GM12878 (cell line): ENCODE results near the gene CAT. TPM values are rescaled to one million over a fixed set of nuclear protein-coding genes. Genes with fewer than 3 reads are reported as not detected.

Experiments
- ATAC-seq: fragments of 200-7000 bp; cut with Tn5 transposase; 3 replicates; pipeline ENCODE4 v1.9.1; 2020; ENCODE audit warnings: mild to moderate bottlenecking, moderate library complexity
- BruUV-seq: library from RNA; stranded (reverse); fragments of 400-500 nt; replicated peaks from 2 replicates; lab custom pipeline; 2021; lab: Mats Ljungman, UMichigan
- CTCF ChIA-PET: fragments of 300-600 bp; sonication (Branson Sonifier 250); formaldehyde crosslinking; extraction: SDS; loops from one replicate; lab custom pipeline; 2021; ENCODE audit warnings: inconsistent platforms; lab: Yijun Ruan, JAX
- POLR2A ChIA-PET: fragments of 350-600 bp; formaldehyde crosslinking; extraction: SDS; loops from one replicate; lab custom pipeline; 2021; ENCODE audit warnings: inconsistent platforms; lab: Charles Lee
- RAD21 ChIA-PET: fragments of 300-600 bp; sonication (Branson Sonifier 250); formaldehyde crosslinking; loops from one replicate; lab custom pipeline; 2023; ENCODE audit warnings: antibody characterized with exemption; ENCODE audit not compliant: unreplicated experiment; lab: Charles Lee
- SMC1A ChIA-PET: fragments of 300-600 bp; sonication (Branson Sonifier 250); formaldehyde crosslinking; loops from one replicate; lab custom pipeline; 2023; ENCODE audit not compliant: unreplicated experiment, uncharacterized antibody; lab: Charles Lee
- DNase-seq: peaks from one replicate; pipeline ENCODE4 v3.0.0-alpha.2; 2011; ENCODE audit warnings: low read depth, low spot score
- FAIRE-seq: peaks from 3 replicates; lab custom pipeline; 2011; peaks lifted over from hg19 to GRCh38; lab: Jason Lieb, UNC
- H2AFZ ChIP-seq: 2 replicates; pipeline ENCODE4 v1.6.0; 2011; ENCODE audit warnings: low read depth, low read length, control low read depth; ENCODE audit not compliant: control insufficient read depth
- H3K27ac ChIP-seq: 2 replicates; pipeline ENCODE4 v1.5.1; 2011; ENCODE audit warnings: control low read depth; ENCODE audit not compliant: control insufficient read depth, insufficient read depth
- H3K27me3 ChIP-seq, 2 experiments: replicated peaks in 1 of 2; 2 replicates each; pipeline versions ENCODE4 v1.6.0 to v1.6.1; 2011; ENCODE audit warnings: low read length in 1 of 2; ENCODE audit not compliant: control insufficient read depth in 2 of 2, insufficient read depth in 2 of 2
- H3K36me3 ChIP-seq, 2 experiments: 2 replicates each; pipeline ENCODE4 v1.5.1; 2011; ENCODE audit warnings: low read length in 1 of 2; ENCODE audit not compliant: control insufficient read depth in 2 of 2, insufficient read depth in 2 of 2
- H3K4me1 ChIP-seq: 2 replicates; pipeline ENCODE4 v1.6.1; 2011; ENCODE audit warnings: mild to moderate bottlenecking, low read length, moderate library complexity, mixed read lengths; ENCODE audit not compliant: control insufficient read depth, insufficient read depth
- H3K4me2 ChIP-seq: 2 replicates; pipeline ENCODE4 v1.6.0; 2011; ENCODE audit warnings: control low read depth; ENCODE audit not compliant: control insufficient read depth, insufficient read depth
- H3K4me3 ChIP-seq: fragments of 200-600 bp; sonication (generic); 2 replicates; pipeline ENCODE4 v1.5.1; 2016
- H3K79me2 ChIP-seq: 2 replicates; pipeline ENCODE4 v1.6.0; 2011; ENCODE audit warnings: low read length; ENCODE audit not compliant: control insufficient read depth, insufficient read depth
- H3K9ac ChIP-seq: 2 replicates; pipeline ENCODE4 v1.8.0; 2011; ENCODE audit warnings: low read length, control low read depth, mixed read lengths; ENCODE audit not compliant: control insufficient read depth, insufficient read depth
- H3K9me3 ChIP-seq: replicated peaks from 3 replicates; pipeline ENCODE4 v1.5.1; 2011; ENCODE audit warnings: mild to moderate bottlenecking, low read length; ENCODE audit not compliant: control insufficient read depth, insufficient read depth
- H4K20me1 ChIP-seq: 2 replicates; pipeline ENCODE4 v1.6.0; 2011; ENCODE audit not compliant: control insufficient read depth, insufficient read depth
- MEF2B ChIP-seq: fragments of 450-650 bp; IDR thresholded peaks from 2 replicates; pipeline ENCODE4 v1.6.1; 2018; ENCODE audit warnings: mild to moderate bottlenecking, moderate library complexity; ENCODE audit not compliant: partially characterized antibody, poor library complexity, severe bottlenecking
- MTA3 ChIP-seq: IDR thresholded peaks from 2 replicates; pipeline ENCODE4 v1.6.1; 2012; ENCODE audit warnings: low read length, inconsistent platforms, borderline replicate concordance
- SP1 ChIP-seq: IDR thresholded peaks from one replicate; pipeline ENCODE4 v1.6.1; 2011; ENCODE audit warnings: low read depth, low read length
- SREBF2 ChIP-seq: IDR thresholded peaks from 2 replicates; pipeline ENCODE4 v1.6.1; 2012; ENCODE audit warnings: mild to moderate bottlenecking, low read length
- YY1 ChIP-seq: IDR thresholded peaks from 2 replicates; pipeline ENCODE4 v1.6.1; 2011; ENCODE audit warnings: low read depth, mild to moderate bottlenecking, low read length
- WGBS: methylation state at CpG from one replicate; pipeline ENCODE4 v1.1.6; 2016; ENCODE audit warnings: low lambda C conversion rate; ENCODE audit not compliant: insufficient replicate concordance, insufficient coverage; ENCODE audit errors: missing lambda C conversion rate; 5-methylcytosine and 5-hydroxymethylcytosine counted together
- in situ Hi-C: fragments of 300-500 bp; cut with MboI; formaldehyde crosslinking; loops from 9 replicates; pipeline ENCODE4 v1.14.3; 2018; ENCODE audit warnings: mixed read lengths
- intact Hi-C: fragments of 100-400 bp; cut with micrococcal nuclease; formaldehyde crosslinking; loops from one replicate; pipeline ENCODE4 v1.14.2; 2022; ENCODE audit not compliant: unreplicated experiment
- polyA plus RNA-seq, 11 experiments: library from polyadenylated mRNA; depleted of rRNA in 4 of 11; unstranded in 6 of 11; stranded (reverse) in 5 of 11; fragments of >200 nt; fragmentation: Nextera tagmentation in 4 of 11; fragmentation: Illumina TruSeq in 1 of 11; extraction: Ambion mirVana in 4 of 11; extraction: Trizol in 1 of 11; gene quantifications; 1 replicate in 1 of 11; 2 replicates in 10 of 11; pipeline versions ENCODE4 v1.2.1 to v1.2.3, GENCODE V29; 2011 to 2016; ENCODE audit warnings: inconsistent platforms in 2 of 11, missing spikeins in 2 of 11, low read depth in 1 of 11
- total RNA-seq, 4 experiments: library from RNA; depleted of rRNA in 3 of 4; stranded (reverse); fragments of >200 nt in 3 of 4; fragmentation: Illumina TruSeq in 1 of 4; extraction: Trizol in 1 of 4; gene quantifications; 2 replicates each; pipeline versions ENCODE4 v1.2.1 to v1.2.3, GENCODE V29; 2013 to 2021
- TF ChIP-seq, protein P1 (sequence below): fragments of 450-650 bp; IDR thresholded peaks from 2 replicates; pipeline ENCODE4 v1.6.1; 2016; ENCODE audit warnings: mild to moderate bottlenecking

Gene CAT
- total and polyA plus RNA-seq, 10 of the 15 experiments (the other 5 are each of a cell fraction or from before 2014, with no cell fraction given): 22.4 to 71.3 (median 33.6) TPM

DNA sequence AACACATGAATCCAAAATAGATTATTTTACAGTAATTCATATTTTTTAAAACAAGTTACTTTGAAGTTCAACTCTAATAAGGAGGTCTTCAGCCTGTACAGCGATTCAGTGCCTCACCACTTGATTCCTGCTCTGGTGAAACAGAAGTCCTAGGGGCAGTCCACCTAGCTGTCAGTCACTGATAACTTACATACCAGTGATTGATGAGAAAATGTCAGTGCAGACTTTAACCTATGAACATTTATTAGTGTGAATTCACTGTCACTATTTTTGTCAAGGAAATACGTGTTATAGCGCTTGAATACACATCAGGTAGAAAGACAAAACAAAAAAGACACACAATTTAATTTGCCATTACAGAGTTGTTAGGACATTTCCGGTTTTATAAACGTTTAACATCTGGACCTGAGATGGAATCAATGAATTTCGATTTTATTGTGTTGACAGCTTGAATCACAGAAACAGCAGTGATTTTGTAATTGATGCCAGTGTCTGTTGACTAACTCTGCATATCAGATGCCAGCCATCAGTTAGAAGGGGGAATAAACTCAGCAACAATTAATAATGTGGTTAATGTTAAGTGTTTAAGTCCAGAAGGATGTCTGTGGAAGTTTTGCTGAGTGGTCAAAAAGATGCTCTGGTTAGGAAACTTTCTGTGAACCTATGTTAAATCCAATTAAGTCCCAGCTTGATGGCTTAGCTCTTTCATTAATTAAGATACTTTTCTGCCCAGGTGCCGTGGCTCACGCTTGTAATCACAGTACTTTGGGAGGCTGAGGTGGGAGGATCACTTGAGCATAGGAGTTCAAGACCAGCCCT is 40.3 kb downstream of the CAT start:
- Histone ChIP-seq H3K36me3 (no peaks in the 10 kb centered on the region), H4K20me1 (no peaks in the 10 kb centered on the region), H3K27me3 (no peaks in the 10 kb centered on the region), H2AFZ (no peak overlapping the region), H3K79me2 (no peaks in the 10 kb centered on the region), H3K9me3 (no peaks in the 10 kb centered on the region), H3K4me1 (no peaks in the 10 kb centered on the region), H3K27ac (no peak overlapping the region), H3K9ac (no peak overlapping the region), H3K4me3 (no peak overlapping the region), H3K4me2 (no peak overlapping the region)
- 35% methylated on average over 8 of the region's 8 CpGs for WGBS
- ATAC-seq: no peak
- TF ChIP-seq SREBF2: no peak
- TF ChIP-seq SP1: no peak
- no peak for TF ChIP-seq MEF2B
- TF ChIP-seq, protein P1, sequence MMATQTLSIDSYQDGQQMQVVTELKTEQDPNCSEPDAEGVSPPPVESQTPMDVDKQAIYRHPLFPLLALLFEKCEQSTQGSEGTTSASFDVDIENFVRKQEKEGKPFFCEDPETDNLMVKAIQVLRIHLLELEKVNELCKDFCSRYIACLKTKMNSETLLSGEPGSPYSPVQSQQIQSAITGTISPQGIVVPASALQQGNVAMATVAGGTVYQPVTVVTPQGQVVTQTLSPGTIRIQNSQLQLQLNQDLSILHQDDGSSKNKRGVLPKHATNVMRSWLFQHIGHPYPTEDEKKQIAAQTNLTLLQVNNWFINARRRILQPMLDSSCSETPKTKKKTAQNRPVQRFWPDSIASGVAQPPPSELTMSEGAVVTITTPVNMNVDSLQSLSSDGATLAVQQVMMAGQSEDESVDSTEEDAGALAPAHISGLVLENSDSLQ: 0 out of 2 replicates have a peak, but pooled peaks have one; percentile 40
- no peak for TF ChIP-seq MTA3
- TF ChIP-seq YY1: no peak
- ChIA-PET CTCF (interaction anchor here (1.3 to 5.5 kb wide), 3 partner anchors 10 to 113 kb away, joined by 3 to 24 read pairs (median 5); no protein-coding TSS in a partner anchor), RAD21 (no interaction called here), SMC1A (no interaction called here), POLR2A (no interaction called here)
- in situ Hi-C loops (loop anchor here (25.0 kb wide), 1 partner anchor 317 kb away; no protein-coding TSS in a partner anchor), intact Hi-C loops (no loop called here)
- no peak for FAIRE-seq
- no peak for DNase-seq
- BruUV-seq: no TSS peak
